CD14-positive monocyte (primary cell): Measurements from ENCODE around the gene REPIN1. TPM values are rescaled to one million over a fixed set of nuclear protein-coding genes. Genes with fewer than 3 reads are reported as not detected.

Source experiments
- DNase-seq, 3 donors: peaks; one replicate each; pipeline ENCODE4 v3.0.0-alpha.2; 2011 to 2022
- H2AFZ ChIP-seq: 2 replicates; pipeline ENCODE4 v1.6.0; 2012; ENCODE audit warnings: mild to moderate bottlenecking, low read depth, low read length, inconsistent platforms; ENCODE audit not compliant: insufficient read depth, poor library complexity, severe bottlenecking
- H3K27ac ChIP-seq, 2 donors: 1 replicate in 1 of 2; 2 replicates in 1 of 2; pipeline ENCODE4 v1.5.1; 2012 to 2013; ENCODE audit warnings: low read length in 2 of 2, control low read depth in 1 of 2, inconsistent platforms in 1 of 2, low read depth in 1 of 2, mild to moderate bottlenecking in 1 of 2
- H3K27me3 ChIP-seq, 2 donors: one replicate each; pipeline versions ENCODE4 v1.6.0 to v1.6.1; 2011 to 2013; ENCODE audit warnings: low read length in 2 of 2; ENCODE audit not compliant: control insufficient read depth in 2 of 2, insufficient read depth in 2 of 2
- H3K36me3 ChIP-seq, 2 donors: replicated peaks in 1 of 2; 1 replicate in 1 of 2; 2 replicates in 1 of 2; pipeline versions ENCODE4 v1.5.1 to v1.6.1; 2012 to 2013; ENCODE audit warnings: low read length in 2 of 2, control low read depth in 1 of 2, inconsistent platforms in 1 of 2, mild to moderate bottlenecking in 1 of 2; ENCODE audit not compliant: insufficient read depth in 2 of 2, control insufficient read depth in 1 of 2
- H3K4me1 ChIP-seq, 2 donors: 1 replicate in 1 of 2; 2 replicates in 1 of 2; pipeline versions ENCODE4 v1.5.1 to v1.6.1; 2012 to 2013; ENCODE audit warnings: low read length in 2 of 2, control low read depth in 1 of 2, inconsistent platforms in 1 of 2, mild to moderate bottlenecking in 1 of 2, moderate library complexity in 1 of 2; ENCODE audit not compliant: insufficient read depth in 2 of 2, control insufficient read depth in 1 of 2
- H3K4me2 ChIP-seq: replicated peaks from 2 replicates; pipeline ENCODE3; 2012; ENCODE audit warnings: low read length, moderate library complexity, mild to moderate bottlenecking; ENCODE audit not compliant: poor library complexity, severe bottlenecking; ENCODE audit errors: extremely low read depth
- H3K4me3 ChIP-seq, 3 experiments: fragments of 200-600 bp in 1 of 3; sonication (generic) in 1 of 3; replicated peaks in 1 of 3; 1 replicate in 2 of 3; 2 replicates in 1 of 3; pipeline ENCODE4 v1.5.1; 2011 to 2013; ENCODE audit warnings: low read length in 3 of 3, mild to moderate bottlenecking in 3 of 3, control low read depth in 2 of 3, low read depth in 2 of 3, inconsistent platforms in 1 of 3, moderate library complexity in 1 of 3
- H3K79me2 ChIP-seq: 2 replicates; pipeline ENCODE4 v1.6.0; 2012; ENCODE audit warnings: mild to moderate bottlenecking, control low read depth, inconsistent platforms, low read length, moderate library complexity; ENCODE audit not compliant: insufficient read depth
- H3K9ac ChIP-seq: 2 replicates; pipeline ENCODE4 v1.6.0; 2017; ENCODE audit warnings: low read length, mild to moderate bottlenecking; ENCODE audit not compliant: insufficient read depth, poor library complexity, severe bottlenecking
- H3K9me3 ChIP-seq, 2 donors: replicated peaks in 1 of 2; 1 replicate in 1 of 2; 2 replicates in 1 of 2; pipeline versions ENCODE4 v1.5.1 to v1.6.1; 2012 to 2013; ENCODE audit warnings: low read length in 2 of 2, control low read depth in 1 of 2; ENCODE audit not compliant: control insufficient read depth in 1 of 2, insufficient read depth in 1 of 2
- H4K20me1 ChIP-seq: 2 replicates; pipeline ENCODE4 v1.6.0; 2012; ENCODE audit warnings: mild to moderate bottlenecking, low read length, control low read depth, moderate library complexity; ENCODE audit not compliant: insufficient read depth
- H3K27ac Mint-ChIP-seq, 7 donors: one replicate each; pipeline ENCODE4 v1.8.0; 2020; ENCODE audit warnings: mild to moderate bottlenecking in 7 of 7, mixed read lengths in 7 of 7, moderate library complexity in 6 of 7, inconsistent platforms in 2 of 7
- H3K27me3 Mint-ChIP-seq, 3 donors: one replicate each; pipeline ENCODE4 v1.8.0; 2021 to 2022; ENCODE audit warnings: low read depth in 3 of 3, mild to moderate bottlenecking in 3 of 3, mixed read lengths in 3 of 3, moderate library complexity in 3 of 3, inconsistent platforms in 1 of 3
- H3K36me3 Mint-ChIP-seq, 2 donors: one replicate each; pipeline ENCODE4 v1.8.0; 2020; ENCODE audit warnings: mixed read lengths in 2 of 2, inconsistent platforms in 1 of 2, mild to moderate bottlenecking in 1 of 2
- H3K4me1 Mint-ChIP-seq: one replicate; pipeline ENCODE4 v1.8.0; 2020; ENCODE audit warnings: mild to moderate bottlenecking, mixed read lengths
- H3K4me3 Mint-ChIP-seq, 2 donors: one replicate each; pipeline ENCODE4 v1.8.0; 2020; ENCODE audit warnings: mild to moderate bottlenecking in 2 of 2, mixed read lengths in 2 of 2, moderate library complexity in 1 of 2
- H3K9me3 Mint-ChIP-seq, 7 donors: one replicate each; pipeline ENCODE4 v1.8.0; 2020 to 2022; ENCODE audit warnings: mixed read lengths in 7 of 7, mild to moderate bottlenecking in 6 of 7, moderate library complexity in 6 of 7, inconsistent platforms in 2 of 7
- CTCF ChIP-seq: fragments of 200-600 bp; IDR thresholded peaks from one replicate; pipeline ENCODE4 v1.8.0; 2022; ENCODE audit warnings: antibody characterized with exemption, mild to moderate bottlenecking
- WGBS: methylation state at CpG from one replicate; pipeline ENCODE4 v1.1.5; 2013; ENCODE audit warnings: missing lambda C conversion rate; ENCODE audit not compliant: insufficient coverage; 5-methylcytosine and 5-hydroxymethylcytosine counted together
- intact Hi-C, 2 donors: fragments of 100-400 bp; cut with micrococcal nuclease; formaldehyde crosslinking; loops; one replicate each; pipeline versions ENCODE4 v1.15.0 to v1.15.1; 2023
- polyA plus RNA-seq, 3 donors: library from polyadenylated mRNA; depleted of rRNA in 1 of 3; unstranded in 2 of 3; stranded (reverse) in 1 of 3; fragments of 300-500 nt in 2 of 3; fragments of >200 nt in 1 of 3; fragmentation: Illumina TruSeq in 2 of 3; gene quantifications; 1 replicate in 2 of 3; 2 replicates in 1 of 3; pipeline ENCODE4 v1.2.3, GENCODE V29; 2012 to 2021

Gene REPIN1
- polyA plus RNA-seq, 3 donors, result 32.7 to 42.9 (median 39.0) TPM

- WGBS, result 100% methylated on average over 2 of the region's 2 CpGs
- H3K9ac ChIP-seq, result no peak overlapping the region
- no peak for DNase-seq
- no peak for TF ChIP-seq CTCF
- H3K27me3 ChIP-seq, result no peaks in the 10 kb centered on the region
- H3K4me3 ChIP-seq, result no peak overlapping the region
- no peak overlapping the region for H3K4me3 Mint-ChIP-seq
- no peak overlapping the region for H3K27ac ChIP-seq
- H3K27ac Mint-ChIP-seq, result peak overlapping the region in 1 of 7 donors; percentile 59
- peaks cover 36% of the 10 kb centered on the region for H3K4me1 Mint-ChIP-seq
- H3K4me1 ChIP-seq, result peaks cover 23 to 26% of the 10 kb centered on the region in 2 donors
- H3K9me3 Mint-ChIP-seq, result no peaks in the 10 kb centered on the region
- no peak overlapping the region for H3K4me2 ChIP-seq
- intact Hi-C loops, result loop anchor here in 1 of 2 donors (10.0 kb wide), 1 partner anchor 425 kb away; no protein-coding TSS in a partner anchor
- H3K9me3 ChIP-seq, result no peaks in the 10 kb centered on the region
- H2AFZ ChIP-seq, result no peak overlapping the region
- H3K79me2 ChIP-seq, result no peaks in the 10 kb centered on the region
- no peaks in the 10 kb centered on the region for H4K20me1 ChIP-seq
- no peaks in the 10 kb centered on the region for H3K36me3 Mint-ChIP-seq
- H3K36me3 ChIP-seq, result no peaks in the 10 kb centered on the region
- H3K27me3 Mint-ChIP-seq, result peaks cover 1 to 3% (median 3%) of the 10 kb centered on the region in 3 donors
Measured at GRCh38 chr7:150359622-150360362, 8.8 kb upstream of the REPIN1 start.

- Histone ChIP-seq H3K27ac (no peak overlapping the region), H3K4me1 (peaks cover 30 to 33% of the 10 kb centered on the region in 2 donors), H3K4me3 (no peak overlapping the region), H3K9me3 (no peaks in the 10 kb centered on the region), H3K4me2 (no peak overlapping the region), H3K9ac (no peak overlapping the region), H3K79me2 (no peaks in the 10 kb centered on the region), H4K20me1 (no peaks in the 10 kb centered on the region), H3K27me3 (no peaks in the 10 kb centered on the region), H3K36me3 (no peaks in the 10 kb centered on the region), H2AFZ (no peak overlapping the region)
- Mint-ChIP-seq H3K4me3 (no peak overlapping the region), H3K36me3 (no peaks in the 10 kb centered on the region), H3K27me3 (peaks cover 1 to 3% (median 3%) of the 10 kb centered on the region in 3 donors), H3K27ac (no peak overlapping the region), H3K9me3 (no peaks in the 10 kb centered on the region), H3K4me1 (peaks cover 38% of the 10 kb centered on the region)
- TF ChIP-seq CTCF, result no peak
- intact Hi-C loops, result loop anchor here in 1 of 2 donors (10.0 kb wide), 1 partner anchor 424 kb away; no protein-coding TSS in a partner anchor
- DNase-seq, result no peak
- 100% methylated on average over 2 of the region's 5 CpGs for WGBS
Measured at GRCh38 chr7:150360363-150361058, 8.1 kb upstream of the REPIN1 start.
